ENCODE measurements around the gene N4BP2.

DNA sequence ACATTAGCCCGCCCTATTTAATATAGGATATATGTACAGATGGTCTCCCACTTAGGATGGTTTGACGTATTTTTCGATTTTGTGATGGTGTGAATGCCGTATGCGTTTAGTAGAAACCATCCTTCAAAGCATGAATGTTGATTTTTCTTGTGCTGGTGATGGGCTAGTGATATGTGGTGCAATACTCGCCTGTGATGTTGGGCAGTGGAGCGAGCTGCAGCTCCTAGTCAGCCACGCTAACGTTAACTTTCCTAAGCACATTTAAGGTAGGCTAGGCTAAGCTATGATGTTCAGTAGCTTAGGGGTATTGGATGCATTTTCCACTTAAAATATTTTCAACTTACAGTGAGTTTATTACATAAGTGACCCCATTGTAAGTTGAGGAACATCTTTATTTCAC, 103.6 kb downstream of the N4BP2 start:
- TF ChIP-seq EGR1 (IDR thresholded peaks at IDR 0.05; ENCODE audit: borderline replicate concordance, low read depth, low read length) (no peak), EZH2 (IDR thresholded peaks at IDR 0.05; ENCODE audit: low read depth, low read length, severe bottlenecking) (no peak), NANOG (IDR thresholded peaks at IDR 0.05; ENCODE audit: insufficient read depth, low read depth, low read length, poor library complexity, severe bottlenecking) (no peak), SP2 (IDR thresholded peaks at IDR 0.05; ENCODE audit: low read length) (no peak), CHD1 (IDR thresholded peaks at IDR 0.05; ENCODE audit: low read depth, low read length) (no peak), CHD2 (IDR thresholded peaks at IDR 0.05; ENCODE audit: low read length) (no peak), TAF7 (optimal IDR thresholded peaks at IDR 0.05; ENCODE audit: borderline replicate concordance, low read depth, low read length) (no peak)
- TF ChIP-seq, protein P1, sequence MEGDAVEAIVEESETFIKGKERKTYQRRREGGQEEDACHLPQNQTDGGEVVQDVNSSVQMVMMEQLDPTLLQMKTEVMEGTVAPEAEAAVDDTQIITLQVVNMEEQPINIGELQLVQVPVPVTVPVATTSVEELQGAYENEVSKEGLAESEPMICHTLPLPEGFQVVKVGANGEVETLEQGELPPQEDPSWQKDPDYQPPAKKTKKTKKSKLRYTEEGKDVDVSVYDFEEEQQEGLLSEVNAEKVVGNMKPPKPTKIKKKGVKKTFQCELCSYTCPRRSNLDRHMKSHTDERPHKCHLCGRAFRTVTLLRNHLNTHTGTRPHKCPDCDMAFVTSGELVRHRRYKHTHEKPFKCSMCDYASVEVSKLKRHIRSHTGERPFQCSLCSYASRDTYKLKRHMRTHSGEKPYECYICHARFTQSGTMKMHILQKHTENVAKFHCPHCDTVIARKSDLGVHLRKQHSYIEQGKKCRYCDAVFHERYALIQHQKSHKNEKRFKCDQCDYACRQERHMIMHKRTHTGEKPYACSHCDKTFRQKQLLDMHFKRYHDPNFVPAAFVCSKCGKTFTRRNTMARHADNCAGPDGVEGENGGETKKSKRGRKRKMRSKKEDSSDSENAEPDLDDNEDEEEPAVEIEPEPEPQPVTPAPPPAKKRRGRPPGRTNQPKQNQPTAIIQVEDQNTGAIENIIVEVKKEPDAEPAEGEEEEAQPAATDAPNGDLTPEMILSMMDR (IDR thresholded peaks at IDR 0.05; ENCODE audit: control extremely low read depth in 1 of 3, insufficient read depth in 1 of 3, low read depth in 1 of 3, low read length in 3 of 3): no peak
- TF ChIP-seq, protein P2, sequence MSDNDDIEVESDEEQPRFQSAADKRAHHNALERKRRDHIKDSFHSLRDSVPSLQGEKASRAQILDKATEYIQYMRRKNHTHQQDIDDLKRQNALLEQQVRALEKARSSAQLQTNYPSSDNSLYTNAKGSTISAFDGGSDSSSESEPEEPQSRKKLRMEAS (IDR thresholded peaks at IDR 0.05): no peak
